ENCODE data around the gene CA5A. TPM values are rescaled to one million over a fixed set of nuclear protein-coding genes. Genes with fewer than 3 reads are reported as not detected.

The CA5A gene
- total and polyA plus RNA-seq, 9 of the 15 experiments (the other 6 are each of a cell fraction or from before 2014, with no cell fraction given) = not detected

DNA sequence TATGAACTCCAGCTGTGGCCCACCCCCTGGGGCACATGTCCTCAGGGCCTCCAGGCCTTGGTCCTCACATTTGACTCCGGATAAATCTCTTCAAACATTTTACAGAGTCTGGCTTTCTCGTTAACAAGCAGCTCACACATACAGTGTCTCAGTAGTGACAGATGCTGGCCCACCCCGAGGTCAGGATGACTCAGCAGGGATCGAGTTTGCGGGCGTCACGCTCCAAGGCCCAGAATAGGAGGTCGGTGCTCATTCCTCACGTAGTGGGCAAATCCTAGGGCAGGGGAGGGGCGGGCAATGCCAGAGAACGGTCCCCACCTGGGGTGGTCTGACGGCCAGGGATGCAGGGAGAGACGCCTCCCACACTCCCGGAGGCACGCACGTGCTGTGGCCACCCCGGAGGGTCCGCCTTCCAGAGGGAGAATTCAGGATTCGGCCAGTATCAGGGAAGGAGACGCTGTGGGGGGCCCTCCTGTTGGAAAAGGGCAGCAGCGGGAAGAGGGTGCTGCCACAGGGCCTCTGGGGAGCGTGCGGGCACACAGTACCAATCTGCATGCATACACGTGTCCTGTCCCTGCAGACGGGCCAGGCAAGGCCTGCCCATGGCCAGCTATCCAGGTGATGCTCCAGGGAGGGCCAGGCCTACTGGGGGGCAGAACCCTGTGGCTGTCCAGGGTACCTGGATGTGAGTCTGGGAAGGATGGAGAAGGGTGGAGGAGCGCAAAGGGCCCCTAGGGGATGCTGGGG is 75.6 kb downstream of the CA5A start (continued):
- TF ChIP-seq, protein P1, sequence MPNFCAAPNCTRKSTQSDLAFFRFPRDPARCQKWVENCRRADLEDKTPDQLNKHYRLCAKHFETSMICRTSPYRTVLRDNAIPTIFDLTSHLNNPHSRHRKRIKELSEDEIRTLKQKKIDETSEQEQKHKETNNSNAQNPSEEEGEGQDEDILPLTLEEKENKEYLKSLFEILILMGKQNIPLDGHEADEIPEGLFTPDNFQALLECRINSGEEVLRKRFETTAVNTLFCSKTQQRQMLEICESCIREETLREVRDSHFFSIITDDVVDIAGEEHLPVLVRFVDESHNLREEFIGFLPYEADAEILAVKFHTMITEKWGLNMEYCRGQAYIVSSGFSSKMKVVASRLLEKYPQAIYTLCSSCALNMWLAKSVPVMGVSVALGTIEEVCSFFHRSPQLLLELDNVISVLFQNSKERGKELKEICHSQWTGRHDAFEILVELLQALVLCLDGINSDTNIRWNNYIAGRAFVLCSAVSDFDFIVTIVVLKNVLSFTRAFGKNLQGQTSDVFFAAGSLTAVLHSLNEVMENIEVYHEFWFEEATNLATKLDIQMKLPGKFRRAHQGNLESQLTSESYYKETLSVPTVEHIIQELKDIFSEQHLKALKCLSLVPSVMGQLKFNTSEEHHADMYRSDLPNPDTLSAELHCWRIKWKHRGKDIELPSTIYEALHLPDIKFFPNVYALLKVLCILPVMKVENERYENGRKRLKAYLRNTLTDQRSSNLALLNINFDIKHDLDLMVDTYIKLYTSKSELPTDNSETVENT (CRISPR knock-in tag; IDR thresholded peaks at IDR 0.05) = no peak
- TF ChIP-seq, protein P2, sequence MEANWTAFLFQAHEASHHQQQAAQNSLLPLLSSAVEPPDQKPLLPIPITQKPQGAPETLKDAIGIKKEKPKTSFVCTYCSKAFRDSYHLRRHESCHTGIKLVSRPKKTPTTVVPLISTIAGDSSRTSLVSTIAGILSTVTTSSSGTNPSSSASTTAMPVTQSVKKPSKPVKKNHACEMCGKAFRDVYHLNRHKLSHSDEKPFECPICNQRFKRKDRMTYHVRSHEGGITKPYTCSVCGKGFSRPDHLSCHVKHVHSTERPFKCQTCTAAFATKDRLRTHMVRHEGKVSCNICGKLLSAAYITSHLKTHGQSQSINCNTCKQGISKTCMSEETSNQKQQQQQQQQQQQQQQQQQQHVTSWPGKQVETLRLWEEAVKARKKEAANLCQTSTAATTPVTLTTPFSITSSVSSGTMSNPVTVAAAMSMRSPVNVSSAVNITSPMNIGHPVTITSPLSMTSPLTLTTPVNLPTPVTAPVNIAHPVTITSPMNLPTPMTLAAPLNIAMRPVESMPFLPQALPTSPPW (CRISPR knock-in tag; IDR thresholded peaks at IDR 0.05) = no peak
- TF ChIP-seq ZNF695 (CRISPR knock-in tag; IDR thresholded peaks at IDR 0.05) = no peak
- TF ChIP-seq, protein P3, sequence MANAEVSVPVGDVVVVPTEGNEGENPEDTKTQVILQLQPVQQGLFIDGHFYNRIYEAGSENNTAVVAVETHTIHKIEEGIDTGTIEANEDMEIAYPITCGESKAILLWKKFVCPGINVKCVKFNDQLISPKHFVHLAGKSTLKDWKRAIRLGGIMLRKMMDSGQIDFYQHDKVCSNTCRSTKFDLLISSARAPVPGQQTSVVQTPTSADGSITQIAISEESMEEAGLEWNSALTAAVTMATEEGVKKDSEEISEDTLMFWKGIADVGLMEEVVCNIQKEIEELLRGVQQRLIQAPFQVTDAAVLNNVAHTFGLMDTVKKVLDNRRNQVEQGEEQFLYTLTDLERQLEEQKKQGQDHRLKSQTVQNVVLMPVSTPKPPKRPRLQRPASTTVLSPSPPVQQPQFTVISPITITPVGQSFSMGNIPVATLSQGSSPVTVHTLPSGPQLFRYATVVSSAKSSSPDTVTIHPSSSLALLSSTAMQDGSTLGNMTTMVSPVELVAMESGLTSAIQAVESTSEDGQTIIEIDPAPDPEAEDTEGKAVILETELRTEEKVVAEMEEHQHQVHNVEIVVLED (CRISPR knock-in tag; IDR thresholded peaks at IDR 0.05) = no peak
- TF ChIP-seq XRCC3 (IDR thresholded peaks at IDR 0.05) = no peak
- TF ChIP-seq TCF7 (IDR thresholded peaks at IDR 0.05; ENCODE audit: borderline replicate concordance) = no peak
- TF ChIP-seq NR1H2 (CRISPR knock-in tag; IDR thresholded peaks at IDR 0.05) = no peak
- TF ChIP-seq ZNF24 (IDR thresholded peaks at IDR 0.05) = no peak
- TF ChIP-seq, protein P4, sequence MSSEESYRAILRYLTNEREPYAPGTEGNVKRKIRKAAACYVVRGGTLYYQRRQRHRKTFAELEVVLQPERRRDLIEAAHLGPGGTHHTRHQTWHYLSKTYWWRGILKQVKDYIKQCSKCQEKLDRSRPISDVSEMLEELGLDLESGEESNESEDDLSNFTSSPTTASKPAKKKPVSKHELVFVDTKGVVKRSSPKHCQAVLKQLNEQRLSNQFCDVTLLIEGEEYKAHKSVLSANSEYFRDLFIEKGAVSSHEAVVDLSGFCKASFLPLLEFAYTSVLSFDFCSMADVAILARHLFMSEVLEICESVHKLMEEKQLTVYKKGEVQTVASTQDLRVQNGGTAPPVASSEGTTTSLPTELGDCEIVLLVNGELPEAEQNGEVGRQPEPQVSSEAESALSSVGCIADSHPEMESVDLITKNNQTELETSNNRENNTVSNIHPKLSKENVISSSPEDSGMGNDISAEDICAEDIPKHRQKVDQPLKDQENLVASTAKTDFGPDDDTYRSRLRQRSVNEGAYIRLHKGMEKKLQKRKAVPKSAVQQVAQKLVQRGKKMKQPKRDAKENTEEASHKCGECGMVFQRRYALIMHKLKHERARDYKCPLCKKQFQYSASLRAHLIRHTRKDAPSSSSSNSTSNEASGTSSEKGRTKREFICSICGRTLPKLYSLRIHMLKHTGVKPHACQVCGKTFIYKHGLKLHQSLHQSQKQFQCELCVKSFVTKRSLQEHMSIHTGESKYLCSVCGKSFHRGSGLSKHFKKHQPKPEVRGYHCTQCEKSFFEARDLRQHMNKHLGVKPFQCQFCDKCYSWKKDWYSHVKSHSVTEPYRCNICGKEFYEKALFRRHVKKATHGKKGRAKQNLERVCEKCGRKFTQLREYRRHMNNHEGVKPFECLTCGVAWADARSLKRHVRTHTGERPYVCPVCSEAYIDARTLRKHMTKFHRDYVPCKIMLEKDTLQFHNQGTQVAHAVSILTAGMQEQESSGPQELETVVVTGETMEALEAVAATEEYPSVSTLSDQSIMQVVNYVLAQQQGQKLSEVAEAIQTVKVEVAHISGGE (CRISPR knock-in tag; IDR thresholded peaks at IDR 0.05) = no peak
- TF ChIP-seq KDM4B (IDR thresholded peaks at IDR 0.05; ENCODE audit: borderline replicate concordance in 2 of 2, low read depth in 1 of 2) = no peak
- TF ChIP-seq TCF7L2 (IDR thresholded peaks at IDR 0.05; ENCODE audit: low read depth, low read length) = no peak
- no peak for TF ChIP-seq ZNF79 (CRISPR knock-in tag; IDR thresholded peaks at IDR 0.05; ENCODE audit: low read depth)
- no peak for TF ChIP-seq ATF7 (IDR thresholded peaks at IDR 0.05)
- TF ChIP-seq, protein P5, sequence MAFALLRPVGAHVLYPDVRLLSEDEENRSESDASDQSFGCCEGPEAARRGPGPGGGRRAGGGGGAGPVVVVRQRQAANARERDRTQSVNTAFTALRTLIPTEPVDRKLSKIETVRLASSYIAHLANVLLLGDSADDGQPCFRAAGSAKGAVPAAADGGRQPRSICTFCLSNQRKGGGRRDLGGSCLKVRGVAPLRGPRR (CRISPR knock-in tag; IDR thresholded peaks at IDR 0.05) = no peak
- peak; percentile 87 for TF ChIP-seq ZSCAN29 (IDR thresholded peaks at IDR 0.05)
- TF ChIP-seq, protein P6, sequence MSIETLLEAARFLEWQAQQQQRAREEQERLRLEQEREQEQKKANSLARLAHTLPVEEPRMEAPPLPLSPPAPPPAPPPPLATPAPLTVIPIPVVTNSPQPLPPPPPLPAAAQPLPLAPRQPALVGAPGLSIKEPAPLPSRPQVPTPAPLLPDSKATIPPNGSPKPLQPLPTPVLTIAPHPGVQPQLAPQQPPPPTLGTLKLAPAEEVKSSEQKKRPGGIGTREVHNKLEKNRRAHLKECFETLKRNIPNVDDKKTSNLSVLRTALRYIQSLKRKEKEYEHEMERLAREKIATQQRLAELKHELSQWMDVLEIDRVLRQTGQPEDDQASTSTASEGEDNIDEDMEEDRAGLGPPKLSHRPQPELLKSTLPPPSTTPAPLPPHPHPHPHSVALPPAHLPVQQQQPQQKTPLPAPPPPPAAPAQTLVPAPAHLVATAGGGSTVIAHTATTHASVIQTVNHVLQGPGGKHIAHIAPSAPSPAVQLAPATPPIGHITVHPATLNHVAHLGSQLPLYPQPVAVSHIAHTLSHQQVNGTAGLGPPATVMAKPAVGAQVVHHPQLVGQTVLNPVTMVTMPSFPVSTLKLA (conservative IDR thresholded peaks at IDR 0.05) = peak; percentile 62 to 81; a peak in 3 of 4 replicates

All from K562 (cell line).